Fibroblast of lung (primary cell): ENCODE measurements around the gene CATSPER4.

Source experiments
- EZH2 ChIP-seq: IDR thresholded peaks from 2 replicates; pipeline ENCODE4 v1.5.1; 2012; ENCODE audit warnings: low read length, control low read depth, mild to moderate bottlenecking; ENCODE audit errors: missing control alignments
- TF ChIP-seq, protein P1 (sequence below), 2 donors: IDR thresholded peaks in 1 of 2; conservative IDR thresholded peaks in 1 of 2; 1 replicate in 1 of 2; 2 replicates in 1 of 2; pipeline ENCODE4 v1.5.1; 2011 to 2012; ENCODE audit warnings: low read length in 2 of 2, control low read depth in 1 of 2, inconsistent platforms in 1 of 2, low read depth in 1 of 2, mild to moderate bottlenecking in 1 of 2

GRCh38 chr1:26159743-26160039 lies 30.7 kb upstream of the CATSPER4 start:
- TF ChIP-seq, protein P1, sequence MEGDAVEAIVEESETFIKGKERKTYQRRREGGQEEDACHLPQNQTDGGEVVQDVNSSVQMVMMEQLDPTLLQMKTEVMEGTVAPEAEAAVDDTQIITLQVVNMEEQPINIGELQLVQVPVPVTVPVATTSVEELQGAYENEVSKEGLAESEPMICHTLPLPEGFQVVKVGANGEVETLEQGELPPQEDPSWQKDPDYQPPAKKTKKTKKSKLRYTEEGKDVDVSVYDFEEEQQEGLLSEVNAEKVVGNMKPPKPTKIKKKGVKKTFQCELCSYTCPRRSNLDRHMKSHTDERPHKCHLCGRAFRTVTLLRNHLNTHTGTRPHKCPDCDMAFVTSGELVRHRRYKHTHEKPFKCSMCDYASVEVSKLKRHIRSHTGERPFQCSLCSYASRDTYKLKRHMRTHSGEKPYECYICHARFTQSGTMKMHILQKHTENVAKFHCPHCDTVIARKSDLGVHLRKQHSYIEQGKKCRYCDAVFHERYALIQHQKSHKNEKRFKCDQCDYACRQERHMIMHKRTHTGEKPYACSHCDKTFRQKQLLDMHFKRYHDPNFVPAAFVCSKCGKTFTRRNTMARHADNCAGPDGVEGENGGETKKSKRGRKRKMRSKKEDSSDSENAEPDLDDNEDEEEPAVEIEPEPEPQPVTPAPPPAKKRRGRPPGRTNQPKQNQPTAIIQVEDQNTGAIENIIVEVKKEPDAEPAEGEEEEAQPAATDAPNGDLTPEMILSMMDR (conservative IDR thresholded peaks at IDR 0.05 in 1 of 2, IDR thresholded peaks at IDR 0.05 in 1 of 2; ENCODE audit: low read depth in 1 of 2, low read length in 2 of 2), result no peak
- TF ChIP-seq EZH2, result no peak
